Colonic mucosa (tissue), 4 donors: ENCODE results near the gene SPG11. TPM values are rescaled to one million over a fixed set of nuclear protein-coding genes. Genes with fewer than 3 reads are reported as not detected.

Source experiments
- DNase-seq: peaks from one replicate; pipeline ENCODE4 v3.0.0-alpha.2; 2020
- H3K27ac ChIP-seq: fragments of 200-600 bp; one replicate; pipeline ENCODE4 v1.8.0; 2021
- H3K27me3 ChIP-seq: fragments of 200-600 bp; one replicate; pipeline ENCODE4 v1.8.0; 2021
- H3K36me3 ChIP-seq: fragments of 200-600 bp; one replicate; pipeline ENCODE4 v1.8.0; 2021
- H3K4me1 ChIP-seq: fragments of 200-600 bp; one replicate; pipeline ENCODE4 v1.8.0; 2021; ENCODE audit warnings: mild to moderate bottlenecking
- H3K4me3 ChIP-seq: fragments of 200-600 bp; one replicate; pipeline ENCODE4 v1.8.0; 2021
- H3K9ac ChIP-seq, 2 donors: one replicate each; pipeline ENCODE4 v1.7.0; 2013; ENCODE audit warnings: control low read depth in 2 of 2, low read depth in 2 of 2, low read length in 2 of 2
- H3K9me3 ChIP-seq: fragments of 200-600 bp; one replicate; pipeline ENCODE4 v1.8.0; 2021
- CTCF ChIP-seq: fragments of 200-600 bp; IDR thresholded peaks from one replicate; pipeline ENCODE4 v1.8.0; 2022; ENCODE audit warnings: antibody characterized with exemption, mild to moderate bottlenecking
- intact Hi-C: fragments of 100-400 bp; cut with DNase I; formaldehyde crosslinking; loops from one replicate; pipeline ENCODE4 v1.14.1; 2022
- total RNA-seq, 2 donors: library from RNA; stranded (reverse); fragmentation: NEBNext Ultra II Directional in 1 of 2; extraction: Animal tissue kit (Norgen Biotek cat#: 25700) in 1 of 2; gene quantifications; one replicate each; pipeline ENCODE4 v1.2.1, GENCODE V29; 2021
- donor health status: healthy.
- donor health status: DM: no; HTN: no; CAD: no.
- donor health status: DM: no; HTN: no; CAD: no.

The SPG11 gene
- total RNA-seq, 2 donors from 2014 or later = 79.3 to 95.3 TPM

- no peak for TF ChIP-seq CTCF
- intact Hi-C loops = loop anchor here (10.0 kb wide), 1 partner anchor 60 kb away; no protein-coding TSS in a partner anchor
- H3K4me1 ChIP-seq = no peaks in the 10 kb centered on the region
- no peaks in the 10 kb centered on the region for H3K27me3 ChIP-seq
- H3K36me3 ChIP-seq = peaks cover 12% of the 10 kb centered on the region
- H3K9me3 ChIP-seq = no peaks in the 10 kb centered on the region
- H3K4me3 ChIP-seq = no peak overlapping the region
- H3K9ac ChIP-seq = no peak overlapping the region
- no peak overlapping the region for H3K27ac ChIP-seq
- no peak for DNase-seq
Observed at GRCh38 chr15:44654858-44655257, 8.6 kb downstream of the SPG11 start.

DNA sequence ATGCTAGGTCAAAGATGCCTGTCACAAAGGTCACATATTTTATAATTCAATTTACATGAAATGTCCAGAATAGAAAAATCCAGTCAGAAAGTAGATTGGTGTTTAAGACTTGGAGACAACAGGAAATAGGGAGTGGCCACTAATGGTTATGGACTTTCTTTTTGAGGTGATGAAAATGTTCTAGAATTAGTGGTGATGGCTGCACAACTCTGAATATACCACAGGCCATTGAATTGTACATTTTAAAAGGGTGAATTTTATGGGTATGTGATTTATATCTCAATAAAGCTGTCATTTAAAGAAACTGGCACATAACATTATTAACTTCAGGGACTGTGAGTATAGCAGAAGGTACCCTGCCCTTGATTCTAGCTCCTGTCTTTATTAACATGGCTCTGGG, 15.8 kb downstream of the SPG11 start:
- no peak overlapping the region for H3K4me3 ChIP-seq
- peaks cover 16% of the 10 kb centered on the region for H3K36me3 ChIP-seq
- H3K27me3 ChIP-seq = no peaks in the 10 kb centered on the region
- no peak for DNase-seq
- intact Hi-C loops = no loop called here
- H3K9me3 ChIP-seq = no peaks in the 10 kb centered on the region
- H3K27ac ChIP-seq = no peak overlapping the region
- TF ChIP-seq CTCF = no peak
- no peak overlapping the region for H3K9ac ChIP-seq
- H3K4me1 ChIP-seq = no peaks in the 10 kb centered on the region

DNA sequence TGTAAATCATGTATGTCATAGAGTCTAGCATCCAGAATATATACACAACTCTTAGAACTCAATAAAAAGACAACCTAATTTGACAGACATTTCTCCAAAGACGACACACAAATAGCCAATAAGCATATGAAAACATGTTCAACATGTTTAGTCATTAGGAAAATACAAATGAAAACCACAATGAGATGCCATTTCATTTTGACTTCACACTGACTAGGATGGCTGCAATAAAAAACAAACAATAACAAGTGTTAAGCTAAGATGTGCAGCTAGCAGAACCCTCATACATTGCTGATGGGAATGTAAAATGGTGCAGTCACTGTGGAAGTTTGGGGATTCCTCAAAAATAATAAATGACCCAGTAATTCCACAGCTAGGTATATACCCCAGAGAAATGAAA, 16.4 kb downstream of the SPG11 start:
- Histone ChIP-seq H3K4me1 (no peaks in the 10 kb centered on the region), H3K9ac (no peak overlapping the region), H3K4me3 (no peak overlapping the region), H3K9me3 (no peaks in the 10 kb centered on the region), H3K27ac (no peak overlapping the region), H3K27me3 (no peaks in the 10 kb centered on the region), H3K36me3 (peaks cover 16% of the 10 kb centered on the region)
- intact Hi-C loops = no loop called here
- no peak for TF ChIP-seq CTCF
- DNase-seq = no peak

DNA sequence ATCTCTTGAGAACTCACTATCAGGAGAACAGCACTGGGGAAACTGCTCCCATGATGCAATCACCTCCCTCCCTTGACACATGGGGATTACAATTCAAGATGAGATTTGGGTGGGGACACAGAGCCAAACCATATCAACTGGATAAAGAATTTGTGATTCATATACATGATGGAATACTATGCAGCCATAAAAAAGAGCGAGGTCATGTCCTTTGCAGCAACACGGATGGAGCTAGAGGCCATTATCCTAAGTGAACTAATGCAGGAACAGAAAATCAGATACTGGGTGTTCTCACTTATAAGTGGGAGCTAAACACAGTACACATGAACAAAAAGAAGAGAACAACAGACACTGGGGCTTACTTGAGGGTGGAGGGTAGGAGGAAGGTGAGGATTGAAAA, 17.0 kb downstream of the SPG11 start:
- Histone ChIP-seq H3K27me3 (no peaks in the 10 kb centered on the region), H3K27ac (no peak overlapping the region), H3K4me3 (no peak overlapping the region), H3K4me1 (no peaks in the 10 kb centered on the region), H3K9ac (no peak overlapping the region), H3K9me3 (no peaks in the 10 kb centered on the region), H3K36me3 (peaks cover 10% of the 10 kb centered on the region)
- DNase-seq = no peak
- no peak for TF ChIP-seq CTCF
- intact Hi-C loops = no loop called here

DNA sequence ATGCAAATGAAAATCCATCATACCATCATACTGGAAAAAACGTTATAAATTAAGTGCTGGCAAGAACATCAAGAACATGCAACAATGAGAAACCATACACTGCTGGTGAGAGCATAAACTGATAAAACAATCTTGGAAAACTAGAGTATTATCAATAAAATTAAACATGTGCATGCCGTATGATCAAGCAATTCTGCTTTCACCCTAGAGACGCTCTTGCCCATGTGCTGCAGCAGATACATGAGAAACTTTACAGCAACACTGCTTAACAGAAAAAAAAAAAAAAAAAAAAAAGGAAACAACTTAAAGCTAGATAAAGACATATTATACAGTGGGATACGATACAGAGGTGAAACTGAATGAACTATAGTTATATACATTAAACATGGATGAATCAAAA, 21.8 kb downstream of the SPG11 start:
- intact Hi-C loops = no loop called here
- no peaks in the 10 kb centered on the region for H3K27me3 ChIP-seq
- peaks cover 4% of the 10 kb centered on the region for H3K36me3 ChIP-seq
- H3K4me3 ChIP-seq = no peak overlapping the region
- H3K9me3 ChIP-seq = no peaks in the 10 kb centered on the region
- H3K27ac ChIP-seq = no peak overlapping the region
- DNase-seq = no peak
- H3K4me1 ChIP-seq = no peaks in the 10 kb centered on the region
- H3K9ac ChIP-seq = no peak overlapping the region
- TF ChIP-seq CTCF = no peak

GRCh38 chr15:44636976-44637375, 26.5 kb downstream of the SPG11 start:
- H3K27ac ChIP-seq = no peak overlapping the region
- DNase-seq = no peak
- no peaks in the 10 kb centered on the region for H3K4me1 ChIP-seq
- H3K9me3 ChIP-seq = no peaks in the 10 kb centered on the region
- no peak for TF ChIP-seq CTCF
- intact Hi-C loops = no loop called here
- no peak overlapping the region for H3K9ac ChIP-seq
- H3K36me3 ChIP-seq = peaks cover 15% of the 10 kb centered on the region
- no peaks in the 10 kb centered on the region for H3K27me3 ChIP-seq
- no peak overlapping the region for H3K4me3 ChIP-seq
